ENCODE data around the gene PHAF1.

DNA sequence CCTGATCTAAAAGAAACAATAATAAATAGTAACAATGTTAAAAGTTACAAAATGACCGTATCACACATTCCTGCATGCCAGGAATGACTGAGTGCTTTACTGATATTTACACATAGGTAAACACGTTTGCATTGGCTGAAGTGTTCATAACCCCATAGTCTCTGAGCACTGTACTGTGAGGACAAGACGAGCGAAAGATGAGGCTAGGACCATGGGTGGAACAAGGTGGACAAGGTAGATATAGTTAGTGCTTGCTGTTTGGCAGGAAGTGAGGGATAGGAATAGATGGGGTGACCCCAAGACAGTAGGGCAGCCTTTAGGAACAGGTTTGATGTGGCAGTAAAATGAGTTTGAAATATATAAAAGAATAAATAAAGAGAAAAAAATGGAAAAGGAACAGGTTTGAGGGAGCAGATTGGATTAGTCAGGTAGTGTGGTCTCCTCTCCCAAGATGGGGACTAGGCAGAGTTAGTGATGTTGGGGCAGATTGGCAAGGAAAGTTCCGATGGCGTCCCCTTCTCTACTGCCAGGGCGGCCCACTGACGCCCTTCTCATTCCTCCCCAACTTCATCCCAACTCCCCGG, 81.8 kb downstream of the PHAF1 start:
- TF ChIP-seq, protein P1, sequence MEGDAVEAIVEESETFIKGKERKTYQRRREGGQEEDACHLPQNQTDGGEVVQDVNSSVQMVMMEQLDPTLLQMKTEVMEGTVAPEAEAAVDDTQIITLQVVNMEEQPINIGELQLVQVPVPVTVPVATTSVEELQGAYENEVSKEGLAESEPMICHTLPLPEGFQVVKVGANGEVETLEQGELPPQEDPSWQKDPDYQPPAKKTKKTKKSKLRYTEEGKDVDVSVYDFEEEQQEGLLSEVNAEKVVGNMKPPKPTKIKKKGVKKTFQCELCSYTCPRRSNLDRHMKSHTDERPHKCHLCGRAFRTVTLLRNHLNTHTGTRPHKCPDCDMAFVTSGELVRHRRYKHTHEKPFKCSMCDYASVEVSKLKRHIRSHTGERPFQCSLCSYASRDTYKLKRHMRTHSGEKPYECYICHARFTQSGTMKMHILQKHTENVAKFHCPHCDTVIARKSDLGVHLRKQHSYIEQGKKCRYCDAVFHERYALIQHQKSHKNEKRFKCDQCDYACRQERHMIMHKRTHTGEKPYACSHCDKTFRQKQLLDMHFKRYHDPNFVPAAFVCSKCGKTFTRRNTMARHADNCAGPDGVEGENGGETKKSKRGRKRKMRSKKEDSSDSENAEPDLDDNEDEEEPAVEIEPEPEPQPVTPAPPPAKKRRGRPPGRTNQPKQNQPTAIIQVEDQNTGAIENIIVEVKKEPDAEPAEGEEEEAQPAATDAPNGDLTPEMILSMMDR (IDR thresholded peaks at IDR 0.05 in 2 of 3, conservative IDR thresholded peaks at IDR 0.05 in 1 of 3; ENCODE audit: borderline replicate concordance in 1 of 3, insufficient read depth in 1 of 3, low read depth in 2 of 3, low read length in 2 of 3) = no peak
- TF ChIP-seq, protein P2, sequence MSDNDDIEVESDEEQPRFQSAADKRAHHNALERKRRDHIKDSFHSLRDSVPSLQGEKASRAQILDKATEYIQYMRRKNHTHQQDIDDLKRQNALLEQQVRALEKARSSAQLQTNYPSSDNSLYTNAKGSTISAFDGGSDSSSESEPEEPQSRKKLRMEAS (IDR thresholded peaks at IDR 0.05) = no peak
- TF ChIP-seq CBX3 (IDR thresholded peaks at IDR 0.05; ENCODE audit: low read depth) = no peak
- no peak for TF ChIP-seq YY1 (IDR thresholded peaks at IDR 0.05; ENCODE audit: extremely low read depth, insufficient replicate concordance, low read depth, low read length)
- no peak for TF ChIP-seq TCF7L2 (IDR thresholded peaks at IDR 0.05; ENCODE audit: borderline replicate concordance, extremely low read depth, insufficient read depth, insufficient read length)
- TF ChIP-seq POLR2AphosphoS5 (IDR thresholded peaks at IDR 0.05; ENCODE audit: low read depth, low read length) = no peak
- TF ChIP-seq SIN3A (IDR thresholded peaks at IDR 0.05; ENCODE audit: low read depth) = no peak
- no peak for TF ChIP-seq EZH2 (IDR thresholded peaks at IDR 0.05)
- TF ChIP-seq, protein P3, sequence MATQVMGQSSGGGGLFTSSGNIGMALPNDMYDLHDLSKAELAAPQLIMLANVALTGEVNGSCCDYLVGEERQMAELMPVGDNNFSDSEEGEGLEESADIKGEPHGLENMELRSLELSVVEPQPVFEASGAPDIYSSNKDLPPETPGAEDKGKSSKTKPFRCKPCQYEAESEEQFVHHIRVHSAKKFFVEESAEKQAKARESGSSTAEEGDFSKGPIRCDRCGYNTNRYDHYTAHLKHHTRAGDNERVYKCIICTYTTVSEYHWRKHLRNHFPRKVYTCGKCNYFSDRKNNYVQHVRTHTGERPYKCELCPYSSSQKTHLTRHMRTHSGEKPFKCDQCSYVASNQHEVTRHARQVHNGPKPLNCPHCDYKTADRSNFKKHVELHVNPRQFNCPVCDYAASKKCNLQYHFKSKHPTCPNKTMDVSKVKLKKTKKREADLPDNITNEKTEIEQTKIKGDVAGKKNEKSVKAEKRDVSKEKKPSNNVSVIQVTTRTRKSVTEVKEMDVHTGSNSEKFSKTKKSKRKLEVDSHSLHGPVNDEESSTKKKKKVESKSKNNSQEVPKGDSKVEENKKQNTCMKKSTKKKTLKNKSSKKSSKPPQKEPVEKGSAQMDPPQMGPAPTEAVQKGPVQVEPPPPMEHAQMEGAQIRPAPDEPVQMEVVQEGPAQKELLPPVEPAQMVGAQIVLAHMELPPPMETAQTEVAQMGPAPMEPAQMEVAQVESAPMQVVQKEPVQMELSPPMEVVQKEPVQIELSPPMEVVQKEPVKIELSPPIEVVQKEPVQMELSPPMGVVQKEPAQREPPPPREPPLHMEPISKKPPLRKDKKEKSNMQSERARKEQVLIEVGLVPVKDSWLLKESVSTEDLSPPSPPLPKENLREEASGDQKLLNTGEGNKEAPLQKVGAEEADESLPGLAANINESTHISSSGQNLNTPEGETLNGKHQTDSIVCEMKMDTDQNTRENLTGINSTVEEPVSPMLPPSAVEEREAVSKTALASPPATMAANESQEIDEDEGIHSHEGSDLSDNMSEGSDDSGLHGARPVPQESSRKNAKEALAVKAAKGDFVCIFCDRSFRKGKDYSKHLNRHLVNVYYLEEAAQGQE (IDR thresholded peaks at IDR 0.05; ENCODE audit: low read depth) = no peak
- no peak for TF ChIP-seq SP1 (IDR thresholded peaks at IDR 0.05; ENCODE audit: low read depth)
- no peak for TF ChIP-seq POLR2A (IDR thresholded peaks at IDR 0.05; ENCODE audit: borderline replicate concordance, extremely low read depth, insufficient read depth, insufficient read length)
